H1 (cell line): Measurements from ENCODE around the gene UBIAD1. TPM values are rescaled to one million over a fixed set of nuclear protein-coding genes. Genes with fewer than 3 reads are reported as not detected.

Source experiments
- CTCF ChIA-PET: fragments of 300-600 bp; sonication (Branson Sonifier 250); formaldehyde crosslinking; loops from one replicate; lab custom pipeline; 2021; ENCODE audit not compliant: partially characterized antibody; lab: Charles Lee
- POLR2A ChIA-PET: fragments of 300-600 bp; sonication (Branson Sonifier 250); formaldehyde crosslinking; loops from one replicate; lab custom pipeline; 2021; ENCODE audit warnings: inconsistent platforms; ENCODE audit not compliant: partially characterized antibody; lab: Charles Lee
- DNase-seq, 2 experiments: peaks; one replicate each; pipeline versions ENCODE4 v3.0.0 to v3.0.0-alpha.2; 2010 to 2022; ENCODE audit warnings: low spot score in 2 of 2, low read depth in 1 of 2, mixed read lengths in 1 of 2
- FAIRE-seq: peaks from 2 replicates; lab custom pipeline; 2011; peaks lifted over from hg19 to GRCh38; lab: Jason Lieb, UNC
- H2AFZ ChIP-seq: 2 replicates; pipeline ENCODE4 v1.8.1; 2012; ENCODE audit warnings: low read length, inconsistent platforms
- H2AK5ac ChIP-seq: 2 replicates; pipeline ENCODE4 v1.6.1; 2013; ENCODE audit warnings: low read depth, low read length
- H2BK120ac ChIP-seq: replicated peaks from 2 replicates; pipeline ENCODE3; 2013; ENCODE audit warnings: low read depth, low read length, inconsistent platforms
- H2BK12ac ChIP-seq: 2 replicates; pipeline ENCODE4 v1.6.1; 2013; ENCODE audit warnings: low read depth, low read length
- H2BK15ac ChIP-seq: 2 replicates; pipeline ENCODE4 v1.6.1; 2013; ENCODE audit warnings: low read length
- H2BK20ac ChIP-seq: 2 replicates; pipeline ENCODE4 v1.6.1; 2013; ENCODE audit warnings: low read length
- H2BK5ac ChIP-seq: 2 replicates; pipeline ENCODE4 v1.6.1; 2013; ENCODE audit warnings: low read depth, low read length
- H3K14ac ChIP-seq: 2 replicates; pipeline ENCODE4 v1.6.1; 2013; ENCODE audit warnings: inconsistent platforms; ENCODE audit not compliant: insufficient read length
- H3K18ac ChIP-seq: 2 replicates; pipeline ENCODE4 v1.6.1; 2013; ENCODE audit warnings: low read length; ENCODE audit errors: extremely low read depth
- H3K23ac ChIP-seq: 2 replicates; pipeline ENCODE4 v1.6.1; 2013; ENCODE audit warnings: inconsistent platforms; ENCODE audit not compliant: insufficient read length
- H3K23me2 ChIP-seq: 2 replicates; pipeline ENCODE4 v1.6.1; 2013; ENCODE audit warnings: low read depth, low read length
- H3K27ac ChIP-seq: 2 replicates; pipeline ENCODE4 v1.6.1; 2011; ENCODE audit warnings: low read depth, low read length, inconsistent platforms
- H3K27me3 ChIP-seq, 4 experiments: replicated peaks in 1 of 4; 1 replicate in 1 of 4; 2 replicates in 3 of 4; pipeline versions ENCODE4 v1.6.1 to v1.8.1; 2011 to 2013; ENCODE audit warnings: low read length in 3 of 4, mild to moderate bottlenecking in 3 of 4, inconsistent platforms in 2 of 4, mixed read lengths in 2 of 4, moderate library complexity in 1 of 4; ENCODE audit not compliant: control insufficient read depth in 3 of 4, insufficient read depth in 3 of 4; ENCODE audit errors: extremely low read depth in 1 of 4
- H3K36me3 ChIP-seq, 4 experiments: 2 replicates each; pipeline versions ENCODE4 v1.6.1 to v1.8.1; 2011 to 2013; ENCODE audit warnings: mild to moderate bottlenecking in 4 of 4, low read length in 3 of 4, moderate library complexity in 2 of 4, control low read depth in 1 of 4, inconsistent platforms in 1 of 4; ENCODE audit not compliant: insufficient read depth in 4 of 4, control insufficient read depth in 2 of 4
- H3K4ac ChIP-seq: replicated peaks from 2 replicates; pipeline ENCODE3; 2013; ENCODE audit warnings: low read length, low read depth, mixed read lengths, inconsistent platforms; ENCODE audit not compliant: insufficient read length
- H3K4me1 ChIP-seq, 4 experiments: replicated peaks in 1 of 4; 1 replicate in 1 of 4; 2 replicates in 3 of 4; pipeline versions ENCODE4 v1.6.1 to v1.8.1; 2011 to 2013; ENCODE audit warnings: low read length in 3 of 4, inconsistent platforms in 2 of 4, mixed read lengths in 1 of 4; ENCODE audit not compliant: insufficient read depth in 4 of 4, control insufficient read depth in 3 of 4
- H3K4me2 ChIP-seq, 2 experiments: 2 replicates each; pipeline versions ENCODE4 v1.6.1 to v1.8.1; 2011 to 2013; ENCODE audit warnings: low read depth in 2 of 2, low read length in 2 of 2, control low read depth in 1 of 2, inconsistent platforms in 1 of 2, mild to moderate bottlenecking in 1 of 2; ENCODE audit not compliant: insufficient read depth in 1 of 2
- H3K4me3 ChIP-seq, 4 experiments: fragments of 200-600, 300-600 bp in 1 of 4; sonication (generic), shearing (Covaris generic), sonication (Bioruptor Twin) in 1 of 4; 2 replicates each; pipeline versions ENCODE4 v1.5.1 to v1.8.1; 2011 to 2016; ENCODE audit warnings: low read length in 4 of 4, low read depth in 3 of 4, control low read depth in 2 of 4, inconsistent platforms in 2 of 4, mild to moderate bottlenecking in 2 of 4, mixed read lengths in 1 of 4, moderate library complexity in 1 of 4; ENCODE audit not compliant: insufficient read depth in 2 of 4; ENCODE audit errors: extremely low read depth in 1 of 4
- H3K56ac ChIP-seq: replicated peaks from 2 replicates; pipeline ENCODE3; 2013; ENCODE audit warnings: low read depth, mild to moderate bottlenecking, mixed read lengths, low read length, inconsistent platforms; ENCODE audit not compliant: insufficient read length
- H3K79me1 ChIP-seq: 2 replicates; pipeline ENCODE4 v1.6.1; 2013; ENCODE audit warnings: low read depth, low read length, control low read depth
- H3K79me2 ChIP-seq, 2 experiments: 2 replicates each; pipeline versions ENCODE4 v1.6.1 to v1.8.1; 2012 to 2013; ENCODE audit warnings: low read length in 2 of 2, mild to moderate bottlenecking in 2 of 2, inconsistent platforms in 1 of 2; ENCODE audit not compliant: insufficient read depth in 2 of 2, control insufficient read depth in 1 of 2
- H3K9ac ChIP-seq, 4 experiments: replicated peaks in 1 of 4; 1 replicate in 1 of 4; 2 replicates in 3 of 4; pipeline versions ENCODE4 v1.6.1 to v1.8.1; 2011 to 2013; ENCODE audit warnings: low read depth in 3 of 4, low read length in 3 of 4, control low read depth in 2 of 4, mild to moderate bottlenecking in 2 of 4, moderate library complexity in 2 of 4, inconsistent platforms in 1 of 4; ENCODE audit errors: extremely low read depth in 1 of 4
- H3K9me3 ChIP-seq, 2 experiments: 2 replicates each; pipeline versions ENCODE4 v1.6.1 to v1.8.1; 2012 to 2013; ENCODE audit warnings: mild to moderate bottlenecking in 2 of 2, moderate library complexity in 2 of 2, control low read depth in 1 of 2, inconsistent platforms in 1 of 2, low read depth in 1 of 2, low read length in 1 of 2, mixed read lengths in 1 of 2; ENCODE audit not compliant: insufficient read depth in 2 of 2
- H4K20me1 ChIP-seq, 2 experiments: replicated peaks in 1 of 2; 2 replicates each; pipeline versions ENCODE3 to v1.8.1; 2011 to 2013; ENCODE audit warnings: inconsistent platforms in 2 of 2, low read length in 2 of 2, mild to moderate bottlenecking in 1 of 2; ENCODE audit not compliant: insufficient read depth in 2 of 2, control insufficient read depth in 1 of 2
- H4K5ac ChIP-seq: 2 replicates; pipeline ENCODE4 v1.6.1; 2013; ENCODE audit warnings: low read length, low read depth, mixed read lengths, inconsistent platforms; ENCODE audit not compliant: insufficient read length
- H4K8ac ChIP-seq: 2 replicates; pipeline ENCODE4 v1.8.0; 2013; ENCODE audit warnings: mild to moderate bottlenecking, moderate library complexity, low read length, inconsistent platforms; ENCODE audit not compliant: insufficient read depth; ENCODE audit errors: extremely low read depth
- H4K91ac ChIP-seq: replicated peaks from 2 replicates; pipeline ENCODE3; 2013; ENCODE audit warnings: low read length, mixed read lengths, inconsistent platforms; ENCODE audit not compliant: insufficient read length
- RNF2 ChIP-seq: fragments of 200-900, 300-1000 bp; sonication (generic); IDR thresholded peaks from 2 replicates; pipeline ENCODE4 v1.7.1; 2016; ENCODE audit warnings: borderline replicate concordance, low read depth, mild to moderate bottlenecking, antibody characterized with exemption, low read length; ENCODE audit not compliant: poor library complexity, severe bottlenecking; ENCODE audit errors: missing control alignments
- WGBS, 2 experiments: shearing (Covaris generic) in 1 of 2; methylation state at CpG; one replicate each; pipeline versions ENCODE4 v1.1.6 to v1.1.7; 2013 to 2015; ENCODE audit warnings: low lambda C conversion rate in 2 of 2, mixed read lengths in 2 of 2, inconsistent platforms in 1 of 2, low coverage in 1 of 2, missing lambda C conversion rate in 1 of 2; ENCODE audit not compliant: insufficient replicate concordance in 2 of 2, insufficient coverage in 1 of 2, insufficient read length in 1 of 2; ENCODE audit errors: extremely low coverage in 1 of 2, missing lambda C conversion rate in 1 of 2; 5-methylcytosine and 5-hydroxymethylcytosine counted together
- polyA plus RNA-seq, 7 experiments: library from polyadenylated mRNA; depleted of rRNA in 3 of 7; stranded (reverse) in 5 of 7; unstranded in 2 of 7; fragments of >200 nt in 5 of 7; fragments of 200-250 nt in 2 of 7; gene quantifications; 1 replicate in 5 of 7; 2 replicates in 1 of 7; 4 replicates in 1 of 7; pipeline versions ENCODE4 v1.2.1 to v1.2.3, GENCODE V29; 2011 to 2013; ENCODE audit warnings: missing spikeins in 2 of 7, mixed read lengths in 2 of 7
- total RNA-seq: library from RNA; stranded (reverse); fragmentation: NEBNext Ultra II Directional; extraction: Animal tissue kit (Norgen Biotek cat#: 25700); gene quantifications from 2 replicates; pipeline ENCODE4 v1.2.1, GENCODE V29; 2021

Gene UBIAD1
- total and polyA plus RNA-seq, 2 of the 8 experiments (the other 6 are each of a cell fraction or from before 2014, with no cell fraction given) = 23.4 to 26.6 TPM

DNA sequence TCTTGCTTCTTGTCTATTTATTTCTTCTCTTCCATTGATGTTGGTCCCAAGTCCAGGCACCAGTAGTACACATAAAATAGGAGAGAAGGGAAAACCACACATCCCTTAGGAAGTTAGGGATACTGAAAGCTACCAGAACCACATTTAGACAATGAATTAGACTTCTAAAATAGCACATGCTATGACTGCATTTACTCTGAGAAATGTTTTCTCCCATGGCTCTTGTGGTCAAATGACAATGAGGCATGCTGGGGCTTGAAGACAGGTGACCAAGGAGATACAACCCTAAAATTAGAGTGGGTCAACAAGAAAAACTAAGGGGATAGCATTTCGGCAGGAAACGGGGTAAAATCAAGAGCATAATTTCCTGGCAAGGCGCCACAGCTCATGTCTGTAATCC, 27.8 kb upstream of the UBIAD1 start:
- Histone ChIP-seq H3K56ac (no peak overlapping the region), H3K23ac (no peak overlapping the region), H3K4me3 (no peak overlapping the region), H3K14ac (no peak overlapping the region), H2BK20ac (no peak overlapping the region), H3K9ac (no peak overlapping the region), H2AK5ac (no peak overlapping the region), H3K4me1 (no peaks in the 10 kb centered on the region), H4K20me1 (peaks cover 0 to 7% of the 10 kb centered on the region in 2 experiments), H3K36me3 (peaks cover 23 to 57% (median 48%) of the 10 kb centered on the region in 4 experiments), H2BK12ac (no peak overlapping the region), H4K8ac (no peak overlapping the region), H3K4me2 (no peak overlapping the region), H3K23me2 (no peaks in the 10 kb centered on the region), H4K91ac (no peak overlapping the region), H3K27ac (no peak overlapping the region), H2BK120ac (no peak overlapping the region), H4K5ac (no peak overlapping the region), H3K9me3 (no peaks in the 10 kb centered on the region; a peak in 1 of 4 replicates), H2BK5ac (no peak overlapping the region), H3K79me1 (no peaks in the 10 kb centered on the region; the same call in 1 of the 2 replicates), H2AFZ (no peak overlapping the region), H3K4ac (no peak overlapping the region), H3K18ac (no peak overlapping the region), H3K79me2 (no peaks in the 10 kb centered on the region), H2BK15ac (no peak overlapping the region), H3K27me3 (no peaks in the 10 kb centered on the region)
- CTCF ChIA-PET = interaction anchor here (0.6 to 1.4 kb wide), 2 partner anchors 42 to 198 kb away, joined by 3 read pairs; partner anchors contain the start of gene MASP2
- FAIRE-seq = no peak
- POLR2A ChIA-PET = interaction anchor here (0.6 kb wide), 1 partner anchor 10 kb away, joined by 3 read pairs; no protein-coding TSS in a partner anchor
- no peak for TF ChIP-seq RNF2
- 90% methylated on average over 3 of the region's 3 CpGs; no CpG with 5 or more reads in 1 of the 2 experiments for WGBS, 2 experiments
- no peak for DNase-seq
